ENCODE measurements around the gene PHACTR1.
"Not testable (repeated sequence)": the region's sequence is repeated elsewhere in the genome, so short reads cannot be mapped to it uniquely, and the experiment has no call there.

Gene PHACTR1

GRCh38 chr6:13318821-13319220, 602.3 kb downstream of the PHACTR1 start:
- Histone ChIP-seq H3K27ac (no peak overlapping the region), H3K4me2 (no peak overlapping the region), H3K27me3 (no peaks in the 10 kb centered on the region), H3K9me3 (no peaks in the 10 kb centered on the region), H3K4me1 (peaks cover under 1% of the 10 kb centered on the region; the same call in 1 of the 2 replicates), H3K9ac (no peak overlapping the region), H3K36me3 (peaks cover 97% of the 10 kb centered on the region), H3K4me3 (no peak overlapping the region), H4K20me1 (no peaks in the 10 kb centered on the region; the same call in 1 of the 2 replicates)
- no peak for TF ChIP-seq Cebpa-rat (IDR thresholded peaks at IDR 0.05)

GRCh38 chr6:13319891-13320564, 603.5 kb downstream of the PHACTR1 start:
- Histone ChIP-seq H3K4me3 (no peak overlapping the region), H3K4me1 (peaks cover 12% of the 10 kb centered on the region; the same call in 1 of the 2 replicates), H3K9me3 (no peaks in the 10 kb centered on the region), H3K4me2 (no peak overlapping the region), H3K27me3 (no peaks in the 10 kb centered on the region), H4K20me1 (no peaks in the 10 kb centered on the region; the same call in 1 of the 2 replicates), H3K27ac (no peak overlapping the region), H3K36me3 (peaks cover 97% of the 10 kb centered on the region), H3K9ac (no peak overlapping the region)
- TF ChIP-seq Cebpa-rat (IDR thresholded peaks at IDR 0.05) = no peak

GRCh38 chr6:13326031-13326586, 609.5 kb downstream of the PHACTR1 start:
- not testable (repeated sequence) for H3K27me3 ChIP-seq, H3K9me3 ChIP-seq, H4K20me1 ChIP-seq
- Histone ChIP-seq H3K4me1 (peaks cover 56% of the 10 kb centered on the region), H3K4me3 (peak overlapping the region; percentile 85), H3K9ac (peak overlapping the region; percentile 88), H3K36me3 (peaks cover 50% of the 10 kb centered on the region), H3K27ac (peak overlapping the region; percentile 28; the same call in 1 of the 2 replicates), H3K4me2 (peak overlapping the region; percentile 93)

- Histone ChIP-seq H3K4me3 (peak overlapping the region; percentile 85), H3K9me3 (no peaks in the 10 kb centered on the region), H3K27me3 (no peaks in the 10 kb centered on the region), H4K20me1 (no peaks in the 10 kb centered on the region), H3K36me3 (peaks cover 34% of the 10 kb centered on the region), H3K27ac (peak overlapping the region; percentile 88), H3K4me2 (peak overlapping the region; percentile 93), H3K9ac (peak overlapping the region; percentile 88), H3K4me1 (peaks cover 56% of the 10 kb centered on the region)
- no peak for TF ChIP-seq Cebpa-rat (IDR thresholded peaks at IDR 0.05)
Observed at GRCh38 chr6:13327691-13328075, 611.1 kb downstream of the PHACTR1 start.

GRCh38 chr6:13328076-13328874, 611.7 kb downstream of the PHACTR1 start, which contains the start of gene TBC1D7:
TSS of gene TBC1D7 (minus strand) at chr6:13328537. CDS start at chr6:13326898, 1,639 bp downstream.
- H3K27ac ChIP-seq = peak within 1 kb of the TSS; percentile 88
- H3K27me3 ChIP-seq = no peaks in the 10 kb centered on the region
- peaks cover 28% of the 10 kb centered on the region for H3K36me3 ChIP-seq
- H3K4me2 ChIP-seq = peak within 1 kb of the TSS; percentile 93
- no peaks in the 10 kb centered on the region for H4K20me1 ChIP-seq
- H3K9ac ChIP-seq = peak within 1 kb of the TSS; percentile 88
- TF ChIP-seq Cebpa-rat (IDR thresholded peaks at IDR 0.05) = no peak
- peaks cover 56% of the 10 kb centered on the region for H3K4me1 ChIP-seq
- H3K4me3 ChIP-seq = peak within 1 kb of the TSS; percentile 85
- no peaks in the 10 kb centered on the region for H3K9me3 ChIP-seq

DNA sequence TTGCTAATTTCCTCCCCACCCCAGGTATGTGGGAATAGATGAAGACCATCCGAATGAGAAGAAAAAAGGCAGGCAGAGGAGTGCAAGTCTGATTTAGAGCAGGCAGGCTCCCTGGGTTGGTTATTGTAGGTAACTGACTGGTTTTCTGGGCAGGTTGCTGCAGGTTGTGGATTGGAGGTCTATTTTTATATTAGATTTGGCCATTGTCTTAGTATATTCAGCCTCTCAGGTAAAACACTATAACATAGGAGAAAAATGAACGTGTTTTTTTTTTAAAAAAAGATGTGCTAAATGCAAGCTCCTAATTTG, 612.3 kb downstream of the PHACTR1 start:
- Histone ChIP-seq H3K27me3 (no peaks in the 10 kb centered on the region), H3K27ac (peak overlapping the region; percentile 88), H4K20me1 (no peaks in the 10 kb centered on the region), H3K9me3 (no peaks in the 10 kb centered on the region), H3K4me3 (peak overlapping the region; percentile 85), H3K4me2 (peak overlapping the region; percentile 93), H3K36me3 (peaks cover 23% of the 10 kb centered on the region), H3K4me1 (peaks cover 55% of the 10 kb centered on the region), H3K9ac (peak overlapping the region; percentile 88)
- TF ChIP-seq Cebpa-rat (IDR thresholded peaks at IDR 0.05) = no peak

GRCh38 chr6:13331516-13332348, 615.2 kb downstream of the PHACTR1 start:
- Histone ChIP-seq H3K27ac (no peak overlapping the region), H3K9me3 (no peaks in the 10 kb centered on the region), H3K4me3 (no peak overlapping the region), H4K20me1 (no peaks in the 10 kb centered on the region), H3K4me2 (no peak overlapping the region), H3K27me3 (no peaks in the 10 kb centered on the region), H3K9ac (no peak overlapping the region), H3K36me3 (no peaks in the 10 kb centered on the region), H3K4me1 (peaks cover 27% of the 10 kb centered on the region)
- TF ChIP-seq Cebpa-rat (IDR thresholded peaks at IDR 0.05) = no peak

GRCh38 chr6:13332349-13332706, 615.8 kb downstream of the PHACTR1 start:
- Histone ChIP-seq H3K36me3 (no peaks in the 10 kb centered on the region), H3K27ac (no peak overlapping the region), H3K27me3 (no peaks in the 10 kb centered on the region), H3K4me2 (no peak overlapping the region), H3K4me1 (peaks cover 21% of the 10 kb centered on the region), H3K4me3 (no peak overlapping the region), H4K20me1 (no peaks in the 10 kb centered on the region), H3K9me3 (no peaks in the 10 kb centered on the region), H3K9ac (no peak overlapping the region)
- TF ChIP-seq Cebpa-rat (IDR thresholded peaks at IDR 0.05) = no peak

- no peaks in the 10 kb centered on the region for H3K9me3 ChIP-seq
- no peaks in the 10 kb centered on the region for H3K36me3 ChIP-seq
- no peak for TF ChIP-seq Cebpa-rat (IDR thresholded peaks at IDR 0.05)
- no peak overlapping the region for H3K27ac ChIP-seq
- H3K9ac ChIP-seq = no peak overlapping the region
- H3K4me2 ChIP-seq = no peak overlapping the region
- H3K4me1 ChIP-seq = peaks cover 22% of the 10 kb centered on the region
- no peaks in the 10 kb centered on the region for H3K27me3 ChIP-seq
- no peak overlapping the region for H3K4me3 ChIP-seq
- no peaks in the 10 kb centered on the region for H4K20me1 ChIP-seq
Observed at GRCh38 chr6:13334953-13335352, 618.4 kb downstream of the PHACTR1 start.
